NB4 (cell line): Measurements from ENCODE around the gene FBLN7.

Experiments
- DNase-seq: peaks from one replicate; pipeline ENCODE4 v3.0.0; 2010; ENCODE audit warnings: low read depth
- H3K4me3 ChIP-seq: one replicate; pipeline ENCODE4 v1.5.1; 2011; ENCODE audit warnings: mild to moderate bottlenecking, low read depth, low read length, moderate library complexity
- CTCF ChIP-seq: IDR thresholded peaks from one replicate; pipeline ENCODE4 v1.5.1; 2012; ENCODE audit warnings: low read depth, low read length
- MAX ChIP-seq: IDR thresholded peaks from 2 replicates; pipeline ENCODE4 v1.6.1; 2011; ENCODE audit warnings: low read depth, low read length
- MYC ChIP-seq: IDR thresholded peaks from 2 replicates; pipeline ENCODE4 v1.6.1; 2011; ENCODE audit warnings: low read depth, low read length
- POLR2A ChIP-seq: IDR thresholded peaks from 2 replicates; pipeline ENCODE4 v1.6.1; 2011; ENCODE audit warnings: mild to moderate bottlenecking; ENCODE audit not compliant: insufficient read length; ENCODE audit errors: extremely low read depth

Gene FBLN7

GRCh38 chr2:112216167-112216566 is 78.0 kb downstream of the FBLN7 start:
- DNase-seq, result peak; percentile 16
- H3K4me3 ChIP-seq, result no peak overlapping the region
- TF ChIP-seq CTCF (no peak), MYC (no peak), POLR2A (no peak), MAX (no peak)

GRCh38 chr2:112217854-112218253 is 79.7 kb downstream of the FBLN7 start:
- TF ChIP-seq POLR2A, result no peak
- TF ChIP-seq CTCF, result no peak
- no peak for TF ChIP-seq MYC
- TF ChIP-seq MAX, result no peak
- DNase-seq, result no peak
- H3K4me3 ChIP-seq, result no peak overlapping the region

GRCh38 chr2:112220186-112220585 is 82.0 kb downstream of the FBLN7 start:
- no peak for DNase-seq
- TF ChIP-seq MAX (no peak), CTCF (no peak), POLR2A (no peak), MYC (no peak)
- H3K4me3 ChIP-seq, result no peak overlapping the region

GRCh38 chr2:112220831-112221230 is 82.6 kb downstream of the FBLN7 start:
- no peak for DNase-seq
- TF ChIP-seq POLR2A (no peak), CTCF (no peak), MAX (no peak), MYC (no peak)

GRCh38 chr2:112229348-112229747 is 91.2 kb downstream of the FBLN7 start:
- H3K4me3 ChIP-seq, result no peak overlapping the region
- TF ChIP-seq CTCF (no peak), POLR2A (no peak), MYC (no peak), MAX (no peak)
- no peak for DNase-seq

More at GRCh38 chr2:112220831-112221230, 82.6 kb downstream of the FBLN7 start:
- no peak overlapping the region for H3K4me3 ChIP-seq

GRCh38 chr2:112230371-112230770 is 92.2 kb downstream of the FBLN7 start:
- no peak for TF ChIP-seq POLR2A
- no peak for TF ChIP-seq MYC
- no peak for TF ChIP-seq CTCF
- no peak for TF ChIP-seq MAX
- DNase-seq, result no peak
- H3K4me3 ChIP-seq, result no peak overlapping the region
